Neural cell (in vitro differentiated cells): ENCODE measurements around the gene KIFAP3. TPM values are rescaled to one million over a fixed set of nuclear protein-coding genes. Genes with fewer than 3 reads are reported as not detected.

Source experiments
- H2AFZ ChIP-seq: fragments of 200-600, 300-800 bp; sonication (generic), shearing (Covaris generic); 2 replicates; pipeline ENCODE4 v1.6.0; 2014; ENCODE audit warnings: low read depth, mild to moderate bottlenecking, antibody characterized with exemption, low read length, moderate library complexity
- H3F3A ChIP-seq: fragments of 200-600 bp; shearing (Covaris generic); 2 replicates; pipeline ENCODE4 v1.6.1; 2016; ENCODE audit warnings: mild to moderate bottlenecking, moderate library complexity, mixed read lengths, antibody characterized with exemption, low read length; ENCODE audit not compliant: insufficient read depth, poor library complexity, severe bottlenecking
- H3K27ac ChIP-seq: fragments of 200-600, 300-800 bp; sonication (generic), shearing (Covaris generic); 2 replicates; pipeline ENCODE4 v1.5.1; 2014; ENCODE audit warnings: mild to moderate bottlenecking, low read length, moderate library complexity
- H3K27me3 ChIP-seq: fragments of 300-800, 200-600 bp; sonication (generic), shearing (Covaris generic); 2 replicates; pipeline ENCODE4 v1.6.0; 2014; ENCODE audit warnings: mild to moderate bottlenecking, low read depth, low read length, moderate library complexity; ENCODE audit not compliant: insufficient read depth
- H3K36me3 ChIP-seq: fragments of 300-800, 200-600 bp; sonication (generic), shearing (Covaris generic); 2 replicates; pipeline ENCODE4 v1.5.1; 2014; ENCODE audit warnings: mild to moderate bottlenecking, antibody characterized with exemption, low read length, moderate library complexity; ENCODE audit not compliant: insufficient read depth
- H3K4me2 ChIP-seq: fragments of 300-800, 200-600 bp; sonication (generic), shearing (Covaris generic); 2 replicates; pipeline ENCODE4 v1.6.0; 2014; ENCODE audit warnings: mild to moderate bottlenecking, low read length
- H3K4me3 ChIP-seq: fragments of 300-800, 200-600 bp; sonication (generic), shearing (Covaris generic); 2 replicates; pipeline ENCODE4 v1.5.1; 2014; ENCODE audit warnings: mild to moderate bottlenecking, low read length, moderate library complexity
- H3K79me2 ChIP-seq: fragments of 200-600 bp; shearing (Covaris generic); replicated peaks from 2 replicates; pipeline ENCODE4 v1.6.0; 2014; ENCODE audit warnings: mild to moderate bottlenecking, low read length, moderate library complexity; ENCODE audit not compliant: insufficient read depth
- H3K9ac ChIP-seq: fragments of 300-800, 200-600 bp; sonication (generic), shearing (Covaris generic); 2 replicates; pipeline ENCODE4 v1.6.1; 2016; ENCODE audit warnings: mild to moderate bottlenecking, low read length, mixed read lengths
- H3K9me2 ChIP-seq: fragments of 200-600 bp; shearing (Covaris generic); 2 replicates; pipeline ENCODE4 v1.6.1; 2016; ENCODE audit warnings: mild to moderate bottlenecking, low read length, mixed read lengths; ENCODE audit not compliant: insufficient read depth
- H3K9me3 ChIP-seq: fragments of 200-600, 300-800 bp; sonication (generic), shearing (Covaris generic); 2 replicates; pipeline ENCODE4 v1.6.1; 2016; ENCODE audit warnings: mild to moderate bottlenecking, mixed run types, low read length, moderate library complexity, mixed read lengths
- H4K20me1 ChIP-seq: fragments of 200-600 bp; shearing (Covaris generic); 2 replicates; pipeline ENCODE4 v1.6.1; 2016; ENCODE audit warnings: mild to moderate bottlenecking, mixed run types; ENCODE audit not compliant: insufficient read depth
- CTCF ChIP-seq: fragments of 450-650 bp; IDR thresholded peaks from 2 replicates; pipeline ENCODE4 v1.5.1; 2014; ENCODE audit warnings: antibody characterized with exemption, mild to moderate bottlenecking, moderate library complexity; ENCODE audit not compliant: poor library complexity, severe bottlenecking
- EP300 ChIP-seq: fragments of 450-650 bp; conservative IDR thresholded peaks from 2 replicates; pipeline ENCODE4 v1.6.1; 2014; ENCODE audit warnings: antibody characterized with exemption, mild to moderate bottlenecking, moderate library complexity; ENCODE audit not compliant: poor library complexity, severe bottlenecking
- EZH2 ChIP-seq: fragments of 200-600, 300-800 bp; shearing (Covaris generic), sonication (generic); IDR thresholded peaks from 2 replicates; pipeline ENCODE4 v1.6.1; 2014; ENCODE audit warnings: antibody characterized with exemption, low read length, borderline replicate concordance, mild to moderate bottlenecking; ENCODE audit not compliant: insufficient read depth, poor library complexity, severe bottlenecking
- MXI1 ChIP-seq: fragments of 450-650 bp; conservative IDR thresholded peaks from 2 replicates; pipeline ENCODE4 v1.6.1; 2014; ENCODE audit warnings: antibody characterized with exemption, mild to moderate bottlenecking; ENCODE audit not compliant: poor library complexity, severe bottlenecking
- POLR2AphosphoS5 ChIP-seq: IDR thresholded peaks from 2 replicates; pipeline ENCODE4 v1.6.1; 2012
- RAD21 ChIP-seq: fragments of 450-650 bp; conservative IDR thresholded peaks from 2 replicates; pipeline ENCODE4 v1.6.1; 2014; ENCODE audit warnings: antibody characterized with exemption, mild to moderate bottlenecking, moderate library complexity
- REST ChIP-seq: IDR thresholded peaks from 2 replicates; pipeline ENCODE4 v1.6.1; 2012; ENCODE audit warnings: borderline replicate concordance
- SMC3 ChIP-seq: fragments of 450-650 bp; conservative IDR thresholded peaks from 2 replicates; pipeline ENCODE4 v1.6.1; 2014; ENCODE audit warnings: antibody characterized with exemption, mild to moderate bottlenecking, moderate library complexity; ENCODE audit not compliant: poor library complexity
- TAF1 ChIP-seq: IDR thresholded peaks from 2 replicates; pipeline ENCODE4 v1.6.1; 2012; ENCODE audit warnings: low read depth
- polyA plus RNA-seq: library from polyadenylated mRNA; depleted of rRNA; stranded (reverse); fragments of >200 nt; gene quantifications from 2 replicates; pipeline ENCODE4 v1.2.3, GENCODE V29; 2014

Gene KIFAP3
- polyA plus RNA-seq, 1 donor from 2014 or later, result 256 TPM

- Histone ChIP-seq H3K9me2 (no peaks in the 10 kb centered on the region), H3K9ac (no peak overlapping the region), H4K20me1 (no peaks in the 10 kb centered on the region), H3K79me2 (no peaks in the 10 kb centered on the region), H3F3A (no peaks in the 10 kb centered on the region), H3K4me3 (no peak overlapping the region), H2AFZ (no peak overlapping the region), H3K9me3 (no peaks in the 10 kb centered on the region), H3K4me2 (no peak overlapping the region), H3K36me3 (no peaks in the 10 kb centered on the region), H3K27ac (no peak overlapping the region), H3K27me3 (no peaks in the 10 kb centered on the region)
- TF ChIP-seq EZH2 (no peak), TAF1 (no peak), SMC3 (no peak), EP300 (no peak), MXI1 (no peak), RAD21 (no peak), CTCF (no peak), POLR2AphosphoS5 (no peak), REST (no peak)
Observed at GRCh38 chr1:169951108-169951507, 123.4 kb downstream of the KIFAP3 start.

GRCh38 chr1:169949139-169949538 is 125.4 kb downstream of the KIFAP3 start:
- Histone ChIP-seq H3K4me3 (no peak overlapping the region), H4K20me1 (no peaks in the 10 kb centered on the region), H2AFZ (no peak overlapping the region), H3K9ac (no peak overlapping the region), H3K36me3 (peaks cover under 1% of the 10 kb centered on the region), H3K9me2 (no peaks in the 10 kb centered on the region), H3K27ac (no peak overlapping the region), H3K4me2 (no peak overlapping the region), H3F3A (no peaks in the 10 kb centered on the region), H3K79me2 (no peaks in the 10 kb centered on the region), H3K9me3 (no peaks in the 10 kb centered on the region), H3K27me3 (no peaks in the 10 kb centered on the region)
- TF ChIP-seq REST (no peak), POLR2AphosphoS5 (no peak), CTCF (no peak), TAF1 (no peak), SMC3 (no peak), MXI1 (no peak)
